Mesothelial cell of epicardium (in vitro differentiated cells): Measurements from ENCODE around the gene ATF3. TPM values are rescaled to one million over a fixed set of nuclear protein-coding genes. Genes with fewer than 3 reads are reported as not detected.

Source experiments
- DNase-seq, 2 experiments: peaks; one replicate each; pipeline ENCODE4 v3.0.0; 2021; ENCODE audit warnings: low spot score in 2 of 2; ENCODE audit not compliant: unreplicated experiment in 2 of 2
- H3K27ac Mint-ChIP-seq: 2 replicates; pipeline ENCODE4 v1.8.0; 2021; ENCODE audit warnings: mixed read lengths
- H3K27me3 Mint-ChIP-seq: 2 replicates; pipeline ENCODE4 v1.8.0; 2021; ENCODE audit warnings: low read depth, mixed read lengths
- H3K36me3 Mint-ChIP-seq: 2 replicates; pipeline ENCODE4 v1.8.0; 2021; ENCODE audit warnings: mixed read lengths
- H3K4me1 Mint-ChIP-seq: 2 replicates; pipeline ENCODE4 v1.8.0; 2021; ENCODE audit warnings: mixed read lengths
- H3K4me3 Mint-ChIP-seq: 2 replicates; pipeline ENCODE4 v1.8.0; 2021; ENCODE audit warnings: mild to moderate bottlenecking, moderate library complexity, mixed read lengths
- H3K9me3 Mint-ChIP-seq: 2 replicates; pipeline ENCODE4 v1.8.0; 2021; ENCODE audit warnings: mixed read lengths
- total RNA-seq: library from RNA; stranded (reverse); gene quantifications from 3 replicates; pipeline ENCODE4 v1.2.1, GENCODE V29; 2021
- TF ChIP-seq, protein P1 (sequence below): fragments of 200-600 bp; sonication (generic); IDR thresholded peaks from one replicate; pipeline ENCODE4 v1.5.0; 2021; ENCODE audit warnings: antibody characterized with exemption; ENCODE audit not compliant: unreplicated experiment

ATF3 gene
- total RNA-seq, 1 donor from 2014 or later, result 147 TPM

DNA sequence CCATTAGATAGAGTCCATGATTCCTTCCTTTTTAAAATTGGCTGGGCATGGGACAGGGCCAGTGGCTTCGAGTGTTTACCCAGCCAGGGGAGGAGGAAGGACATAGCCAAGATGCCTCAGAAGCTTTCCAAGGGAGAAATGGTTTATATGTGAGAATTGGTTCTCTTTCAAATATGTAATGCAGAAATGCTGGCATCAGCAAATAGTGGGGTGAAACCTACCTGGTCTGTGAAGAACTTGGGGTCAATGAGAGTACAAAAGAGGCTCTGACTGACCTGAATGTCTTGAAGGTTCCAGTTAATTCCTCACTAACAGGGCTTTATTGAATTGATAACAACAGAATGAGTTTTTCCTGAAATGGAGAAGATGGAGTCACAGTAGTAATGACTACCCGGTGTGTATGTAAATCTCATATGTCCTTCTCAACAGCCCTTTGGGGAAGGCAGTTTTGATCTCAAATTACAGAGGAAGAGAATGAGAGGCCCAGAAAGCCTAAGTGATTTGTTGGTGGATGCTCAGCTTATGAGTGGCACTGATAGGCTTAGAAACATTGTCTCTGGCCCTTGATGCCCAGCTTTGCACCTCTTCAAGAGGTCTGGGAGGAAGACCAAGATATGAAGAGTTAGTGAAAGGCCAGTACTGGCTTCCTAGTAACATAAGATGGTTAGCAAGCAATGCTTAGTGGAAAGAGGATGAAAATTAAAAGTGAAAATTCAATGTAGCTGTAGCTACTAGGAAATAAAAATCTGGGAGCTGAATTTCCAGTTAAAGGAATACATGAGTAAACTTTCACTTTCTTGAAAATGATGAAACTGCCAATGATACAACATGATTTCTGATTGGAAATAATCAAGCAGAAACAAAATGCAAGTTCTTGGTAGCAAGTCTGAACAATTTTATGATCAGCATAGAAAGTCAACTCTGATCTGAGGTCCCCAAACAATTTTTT, 2.7 kb downstream of the ATF3 start:
- no peak overlapping the region for H3K27ac Mint-ChIP-seq
- H3K36me3 Mint-ChIP-seq, result peaks cover 7% of the 10 kb centered on the region
- DNase-seq, result no peak
- H3K27me3 Mint-ChIP-seq, result peaks cover 29% of the 10 kb centered on the region
- TF ChIP-seq, protein P1, sequence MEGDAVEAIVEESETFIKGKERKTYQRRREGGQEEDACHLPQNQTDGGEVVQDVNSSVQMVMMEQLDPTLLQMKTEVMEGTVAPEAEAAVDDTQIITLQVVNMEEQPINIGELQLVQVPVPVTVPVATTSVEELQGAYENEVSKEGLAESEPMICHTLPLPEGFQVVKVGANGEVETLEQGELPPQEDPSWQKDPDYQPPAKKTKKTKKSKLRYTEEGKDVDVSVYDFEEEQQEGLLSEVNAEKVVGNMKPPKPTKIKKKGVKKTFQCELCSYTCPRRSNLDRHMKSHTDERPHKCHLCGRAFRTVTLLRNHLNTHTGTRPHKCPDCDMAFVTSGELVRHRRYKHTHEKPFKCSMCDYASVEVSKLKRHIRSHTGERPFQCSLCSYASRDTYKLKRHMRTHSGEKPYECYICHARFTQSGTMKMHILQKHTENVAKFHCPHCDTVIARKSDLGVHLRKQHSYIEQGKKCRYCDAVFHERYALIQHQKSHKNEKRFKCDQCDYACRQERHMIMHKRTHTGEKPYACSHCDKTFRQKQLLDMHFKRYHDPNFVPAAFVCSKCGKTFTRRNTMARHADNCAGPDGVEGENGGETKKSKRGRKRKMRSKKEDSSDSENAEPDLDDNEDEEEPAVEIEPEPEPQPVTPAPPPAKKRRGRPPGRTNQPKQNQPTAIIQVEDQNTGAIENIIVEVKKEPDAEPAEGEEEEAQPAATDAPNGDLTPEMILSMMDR, result no peak
- H3K4me1 Mint-ChIP-seq, result peaks cover 65% of the 10 kb centered on the region
- H3K4me3 Mint-ChIP-seq, result peak overlapping the region; percentile 85
- no peaks in the 10 kb centered on the region for H3K9me3 Mint-ChIP-seq

DNA sequence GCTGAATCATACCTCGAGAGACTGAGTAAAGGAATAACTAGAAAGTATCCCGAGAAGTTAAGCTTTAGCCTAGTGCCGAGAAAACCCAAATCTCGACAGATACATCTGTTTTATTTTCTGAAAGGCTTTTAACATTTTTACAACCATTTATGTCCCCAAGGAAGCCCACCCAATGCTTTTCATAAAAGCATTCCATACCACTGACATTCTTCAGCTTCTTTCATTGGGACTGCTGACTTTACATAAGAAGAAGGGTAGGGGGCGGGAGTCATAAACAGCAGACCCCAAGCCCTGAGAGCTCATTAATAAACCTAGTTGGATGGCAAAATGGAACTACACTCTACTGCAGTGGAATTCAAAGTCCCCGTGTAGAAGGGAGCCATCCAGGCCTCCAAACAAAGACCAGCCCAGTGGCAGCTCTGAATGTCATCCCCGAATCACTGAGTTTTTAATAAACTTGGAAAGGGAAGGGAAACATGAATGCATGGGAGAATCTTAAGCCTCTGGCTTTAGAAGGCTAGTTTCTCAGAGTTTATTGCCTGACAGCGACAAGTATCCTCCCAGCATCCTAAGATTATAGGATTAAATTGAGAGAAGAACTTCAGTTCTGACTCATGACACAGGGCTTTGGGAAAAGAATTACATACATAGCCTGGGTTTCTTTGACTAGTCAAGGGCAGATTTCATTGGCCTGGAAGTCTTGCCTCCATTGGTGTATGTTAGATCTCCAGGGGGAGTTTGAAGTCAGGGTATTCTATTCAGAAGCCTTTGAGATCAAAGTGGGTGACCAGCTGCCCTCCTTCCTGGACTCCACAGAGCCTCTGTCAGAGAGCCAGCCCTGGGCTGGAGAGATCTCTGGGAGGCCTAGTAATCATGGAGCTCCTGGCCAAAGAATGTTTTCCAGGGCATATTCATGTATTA, 3.7 kb downstream of the ATF3 start:
- DNase-seq, result no peak
- Mint-ChIP-seq H3K9me3 (no peaks in the 10 kb centered on the region), H3K4me3 (no peak overlapping the region), H3K36me3 (peaks cover 11% of the 10 kb centered on the region), H3K27ac (peak overlapping the region; percentile 60), H3K27me3 (peaks cover 20% of the 10 kb centered on the region), H3K4me1 (peaks cover 58% of the 10 kb centered on the region)
- TF ChIP-seq, protein P1, result no peak

DNA sequence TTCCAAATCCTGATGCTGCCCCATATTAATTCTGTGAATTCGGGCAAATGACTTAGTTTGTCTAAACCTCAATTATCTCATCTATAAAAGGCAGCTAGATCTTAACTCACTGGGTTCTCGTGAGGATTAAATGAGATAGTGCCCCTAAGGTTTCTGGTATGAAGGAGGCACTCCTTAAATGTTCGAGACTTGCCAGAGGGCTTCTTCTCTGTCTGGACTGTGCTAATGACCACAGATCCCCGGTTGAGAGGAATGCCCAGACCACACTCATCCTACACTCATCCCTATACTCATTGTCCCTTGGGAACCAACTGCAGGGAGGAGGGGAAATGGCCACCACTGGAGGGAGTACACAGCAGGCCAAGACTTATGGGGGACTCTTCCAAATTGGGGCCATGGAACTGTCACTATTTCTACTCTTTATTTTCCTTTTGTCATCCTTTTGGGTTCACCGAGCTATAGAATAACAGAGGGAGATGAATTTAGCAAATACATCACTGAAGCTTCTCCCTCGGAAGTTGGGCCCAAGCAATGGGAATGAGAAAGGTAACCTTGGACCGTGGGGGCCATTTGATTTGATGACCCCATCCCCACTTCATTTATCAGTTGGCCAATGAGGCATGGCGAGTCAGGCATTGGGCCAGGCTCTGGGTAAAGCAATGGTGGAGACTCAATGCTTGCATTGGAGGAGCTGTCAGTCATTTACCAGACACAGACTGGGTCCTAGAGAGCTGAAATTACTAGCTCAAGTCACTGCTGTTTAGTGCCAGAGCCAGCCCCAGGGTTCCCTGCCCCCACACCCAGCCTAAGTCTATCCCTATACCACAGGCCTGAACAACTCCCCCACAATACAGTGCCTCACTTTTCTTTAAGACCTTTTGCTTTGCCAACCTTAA, 5.1 kb downstream of the ATF3 start:
- H3K4me3 Mint-ChIP-seq, result no peak overlapping the region
- peaks cover 53% of the 10 kb centered on the region for H3K4me1 Mint-ChIP-seq
- peak overlapping the region; percentile 80 for H3K27ac Mint-ChIP-seq

DNA sequence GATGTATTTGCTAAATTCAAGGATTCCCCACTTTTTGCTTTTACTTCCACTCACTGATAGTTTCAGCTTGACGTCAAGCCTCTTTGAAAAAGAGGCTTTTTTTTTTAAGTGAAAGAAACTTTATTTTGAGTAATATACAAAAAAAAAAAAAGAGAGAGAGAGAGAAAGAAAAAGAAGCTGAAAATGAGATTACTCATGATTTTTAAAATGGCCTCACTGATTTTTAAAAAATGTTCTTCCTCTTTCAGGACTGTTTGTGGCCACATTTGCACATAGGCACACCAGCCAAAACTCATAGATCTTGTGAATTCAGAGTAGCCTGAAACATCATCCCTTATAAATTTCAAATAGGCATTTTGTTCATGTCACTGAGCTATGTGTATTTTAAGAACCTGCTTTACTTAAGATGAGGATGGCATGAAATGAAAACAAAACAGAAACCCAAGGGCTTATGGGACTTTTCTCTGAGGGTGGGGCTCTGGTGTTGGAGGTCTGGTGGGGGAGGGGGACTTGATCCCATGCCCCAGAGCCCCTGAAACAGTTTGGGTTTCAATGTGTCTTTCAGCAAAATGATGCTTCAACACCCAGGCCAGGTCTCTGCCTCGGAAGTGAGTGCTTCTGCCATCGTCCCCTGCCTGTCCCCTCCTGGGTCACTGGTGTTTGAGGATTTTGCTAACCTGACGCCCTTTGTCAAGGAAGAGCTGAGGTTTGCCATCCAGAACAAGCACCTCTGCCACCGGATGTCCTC, 6.1 kb downstream of the ATF3 start:
- Mint-ChIP-seq H3K4me3 (no peak overlapping the region), H3K27me3 (peaks cover 13% of the 10 kb centered on the region), H3K4me1 (peaks cover 52% of the 10 kb centered on the region), H3K9me3 (no peaks in the 10 kb centered on the region), H3K27ac (peak overlapping the region; percentile 80), H3K36me3 (peaks cover 21% of the 10 kb centered on the region)
- TF ChIP-seq, protein P1, result no peak
- no peak for DNase-seq

More for the DNA sequence above, 5.1 kb downstream of the ATF3 start:
- DNase-seq, result no peak
- no peaks in the 10 kb centered on the region for H3K9me3 Mint-ChIP-seq
- peaks cover 13% of the 10 kb centered on the region for H3K27me3 Mint-ChIP-seq
- TF ChIP-seq, protein P1, result no peak
- H3K36me3 Mint-ChIP-seq, result peaks cover 16% of the 10 kb centered on the region

DNA sequence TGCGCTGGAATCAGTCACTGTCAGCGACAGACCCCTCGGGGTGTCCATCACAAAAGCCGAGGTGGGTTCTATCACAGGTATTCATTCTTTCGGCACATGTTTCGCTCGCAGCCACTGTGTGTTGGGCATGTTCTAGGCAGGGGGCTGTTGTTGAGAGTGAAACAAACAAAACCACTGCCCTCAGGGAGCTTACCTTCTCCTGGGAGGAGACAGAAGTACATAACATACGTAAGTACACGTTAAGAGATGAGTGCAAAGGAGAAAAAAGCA, 6.6 kb downstream of the ATF3 start:
- H3K4me3 Mint-ChIP-seq, result no peak overlapping the region
- H3K4me1 Mint-ChIP-seq, result peaks cover 47% of the 10 kb centered on the region
- peaks cover 8% of the 10 kb centered on the region for H3K27me3 Mint-ChIP-seq
- H3K27ac Mint-ChIP-seq, result no peak overlapping the region
- H3K36me3 Mint-ChIP-seq, result peaks cover 24% of the 10 kb centered on the region
- TF ChIP-seq, protein P1, result no peak
- no peaks in the 10 kb centered on the region for H3K9me3 Mint-ChIP-seq
- no peak for DNase-seq
